IPS DF 6.9 (cell line): ENCODE results near the gene PGM1.

Experiments used
- DNase-seq: peaks from one replicate; pipeline ENCODE4 v3.0.0-alpha.2; 2013; ENCODE audit warnings: low read depth, low spot score
- H3K27ac ChIP-seq: one replicate; pipeline ENCODE4 v1.5.1; 2013; ENCODE audit warnings: low read length, control low read depth
- H3K27me3 ChIP-seq: 2 replicates; pipeline ENCODE4 v1.6.1; 2013; ENCODE audit warnings: mild to moderate bottlenecking, low read length; ENCODE audit not compliant: control insufficient read depth, insufficient read depth
- H3K36me3 ChIP-seq: 2 replicates; pipeline ENCODE4 v1.6.1; 2013; ENCODE audit warnings: low read length; ENCODE audit not compliant: control insufficient read depth, insufficient read depth
- H3K4me1 ChIP-seq: 2 replicates; pipeline ENCODE4 v1.6.1; 2013; ENCODE audit warnings: low read length; ENCODE audit not compliant: control insufficient read depth, insufficient read depth
- H3K4me3 ChIP-seq: 2 replicates; pipeline ENCODE4 v1.5.1; 2013; ENCODE audit warnings: mild to moderate bottlenecking, low read length
- H3K9me3 ChIP-seq: 2 replicates; pipeline ENCODE4 v1.6.1; 2013; ENCODE audit warnings: low read length, inconsistent platforms; ENCODE audit not compliant: control insufficient read depth, insufficient read depth
- WGBS: extraction: QIAGEN DNeasy Blood & Tissue Kit; methylation state at CpG from one replicate; pipeline ENCODE4 v1.1.7; 2013; ENCODE audit warnings: mixed read lengths, missing lambda C conversion rate; ENCODE audit not compliant: insufficient read length, insufficient coverage; 5-methylcytosine and 5-hydroxymethylcytosine counted together

PGM1 gene

DNA sequence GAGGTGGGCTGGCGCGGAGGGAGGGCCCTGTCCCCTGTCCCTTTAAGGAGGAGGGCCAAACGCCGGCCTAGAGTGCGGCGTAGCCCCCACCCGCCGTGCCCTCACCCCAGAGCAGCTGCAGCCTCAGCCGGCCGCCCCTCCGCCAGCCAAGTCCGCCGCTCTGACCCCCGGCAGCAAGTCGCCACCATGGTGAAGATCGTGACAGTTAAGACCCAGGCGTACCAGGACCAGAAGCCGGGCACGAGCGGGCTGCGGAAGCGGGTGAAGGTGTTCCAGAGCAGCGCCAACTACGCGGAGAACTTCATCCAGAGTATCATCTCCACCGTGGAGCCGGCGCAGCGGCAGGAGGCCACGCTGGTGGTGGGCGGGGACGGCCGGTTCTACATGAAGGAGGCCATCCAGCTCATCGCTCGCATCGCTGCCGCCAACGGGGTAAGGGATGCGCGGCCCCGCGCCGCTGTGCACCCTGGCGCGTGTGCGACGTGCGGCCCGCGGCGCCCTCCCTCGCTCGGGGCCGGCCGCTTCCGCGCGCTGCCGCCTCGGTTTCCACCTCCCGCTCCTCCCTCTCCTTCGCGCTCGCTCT is at the start of gene PGM1:
Gene PGM1, plus strand, starts transcription at position 109 of the 583 bp plus-strand sequence. Its CDS starts 78 bp downstream, at position 187.
- Histone ChIP-seq H3K36me3 (no peaks in the 10 kb centered on the region), H3K27me3 (no peaks in the 10 kb centered on the region), H3K9me3 (no peaks in the 10 kb centered on the region), H3K4me1 (no peaks in the 10 kb centered on the region), H3K27ac (no peak within 1 kb of the TSS), H3K4me3 (peak within 1 kb of the TSS; percentile 72)
- DNase-seq: no peak
- WGBS: no CpG with 5 or more reads among the region's 64 CpGs

DNA sequence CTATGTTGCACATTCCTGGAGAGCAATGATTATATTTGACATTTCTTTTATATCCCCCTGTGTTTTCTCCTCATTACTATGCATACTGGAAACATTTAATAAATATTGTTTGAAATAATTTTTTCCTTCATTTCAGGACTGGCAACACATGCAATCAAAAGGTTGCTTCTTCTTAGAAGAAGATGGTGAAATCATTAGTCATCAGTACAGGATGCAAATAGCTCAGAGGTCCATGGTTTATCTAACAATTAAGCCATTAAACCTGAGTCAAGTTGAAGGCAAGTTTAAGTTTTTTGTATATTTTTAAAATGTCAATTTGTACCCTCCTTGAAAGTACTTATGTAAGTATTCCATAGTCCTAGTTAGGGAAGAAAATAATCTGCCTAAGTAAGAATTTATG is 47.4 kb upstream of the PGM1 start:
- Histone ChIP-seq H3K36me3 (no peaks in the 10 kb centered on the region), H3K4me1 (no peaks in the 10 kb centered on the region), H3K4me3 (no peak overlapping the region), H3K9me3 (no peaks in the 10 kb centered on the region), H3K27me3 (no peaks in the 10 kb centered on the region), H3K27ac (no peak overlapping the region)
- DNase-seq: no peak

DNA sequence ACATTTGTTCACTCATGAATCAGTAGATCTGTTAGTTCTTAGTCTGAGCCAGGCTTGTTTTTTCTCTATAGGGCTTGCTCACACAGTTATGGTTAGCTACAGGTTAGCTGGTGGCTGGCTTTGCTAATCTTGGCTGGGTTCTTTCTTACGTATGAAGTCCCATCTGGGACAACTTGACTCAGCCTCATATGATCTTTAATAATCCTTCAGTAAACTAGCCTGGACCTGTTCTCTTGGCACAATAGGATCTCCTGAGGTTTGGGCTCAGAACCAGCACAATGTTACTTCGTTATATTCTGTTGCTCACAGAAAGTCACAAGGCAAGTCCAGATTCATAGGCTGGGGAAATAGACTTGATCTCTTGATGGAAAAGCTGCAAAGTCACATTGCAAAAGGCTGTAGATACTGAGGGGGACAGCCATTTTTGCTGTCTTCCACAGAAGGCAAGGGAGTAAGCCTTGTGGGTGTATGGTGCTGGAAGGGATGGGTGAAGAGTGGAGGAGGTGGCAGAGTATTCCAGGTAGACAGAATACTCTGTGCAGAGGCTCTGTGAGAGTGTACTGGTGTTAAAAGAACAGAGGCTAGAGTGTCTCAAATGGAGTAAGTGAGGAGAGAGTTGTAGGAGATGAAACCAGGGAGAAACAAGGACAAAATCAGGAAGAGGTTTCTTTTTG is 45.5 kb upstream of the PGM1 start:
- H3K4me3 ChIP-seq: no peak overlapping the region
- WGBS: no CpG with 5 or more reads among the region's 2 CpGs
- no peak for DNase-seq
- no peaks in the 10 kb centered on the region for H3K4me1 ChIP-seq
- no peaks in the 10 kb centered on the region for H3K36me3 ChIP-seq
- H3K9me3 ChIP-seq: no peaks in the 10 kb centered on the region
- H3K27me3 ChIP-seq: no peaks in the 10 kb centered on the region
- H3K27ac ChIP-seq: no peak overlapping the region

- no peak for DNase-seq
- no CpG with 5 or more reads among the region's 2 CpGs for WGBS
- Histone ChIP-seq H3K4me1 (no peaks in the 10 kb centered on the region), H3K9me3 (no peaks in the 10 kb centered on the region), H3K36me3 (no peaks in the 10 kb centered on the region), H3K4me3 (no peak overlapping the region), H3K27me3 (no peaks in the 10 kb centered on the region), H3K27ac (no peak overlapping the region)
Observed at GRCh38 chr1:63548303-63548702, 44.9 kb upstream of the PGM1 start.

GRCh38 chr1:63548877-63549276 is 44.3 kb upstream of the PGM1 start:
- no peaks in the 10 kb centered on the region for H3K4me1 ChIP-seq
- DNase-seq: no peak
- no peaks in the 10 kb centered on the region for H3K27me3 ChIP-seq
- H3K27ac ChIP-seq: no peak overlapping the region
- WGBS: no CpG with 5 or more reads among the region's 13 CpGs
- no peak overlapping the region for H3K4me3 ChIP-seq
- H3K9me3 ChIP-seq: no peaks in the 10 kb centered on the region
- no peaks in the 10 kb centered on the region for H3K36me3 ChIP-seq

- Histone ChIP-seq H3K27me3 (no peaks in the 10 kb centered on the region), H3K4me1 (no peaks in the 10 kb centered on the region; the same call in 1 of the 2 replicates), H3K4me3 (no peak overlapping the region), H3K27ac (no peak overlapping the region), H3K36me3 (no peaks in the 10 kb centered on the region), H3K9me3 (no peaks in the 10 kb centered on the region)
- no peak for DNase-seq
Observed at GRCh38 chr1:63555480-63555879, 37.7 kb upstream of the PGM1 start.

GRCh38 chr1:63557365-63557987 is 35.7 kb upstream of the PGM1 start:
- H3K36me3 ChIP-seq: no peaks in the 10 kb centered on the region
- no peak overlapping the region for H3K27ac ChIP-seq
- H3K27me3 ChIP-seq: no peaks in the 10 kb centered on the region
- no peak overlapping the region for H3K4me3 ChIP-seq
- no CpG with 5 or more reads among the region's 6 CpGs for WGBS
- no peaks in the 10 kb centered on the region for H3K9me3 ChIP-seq
- no peak for DNase-seq
- no peaks in the 10 kb centered on the region; the same call in 1 of the 2 replicates for H3K4me1 ChIP-seq

DNA sequence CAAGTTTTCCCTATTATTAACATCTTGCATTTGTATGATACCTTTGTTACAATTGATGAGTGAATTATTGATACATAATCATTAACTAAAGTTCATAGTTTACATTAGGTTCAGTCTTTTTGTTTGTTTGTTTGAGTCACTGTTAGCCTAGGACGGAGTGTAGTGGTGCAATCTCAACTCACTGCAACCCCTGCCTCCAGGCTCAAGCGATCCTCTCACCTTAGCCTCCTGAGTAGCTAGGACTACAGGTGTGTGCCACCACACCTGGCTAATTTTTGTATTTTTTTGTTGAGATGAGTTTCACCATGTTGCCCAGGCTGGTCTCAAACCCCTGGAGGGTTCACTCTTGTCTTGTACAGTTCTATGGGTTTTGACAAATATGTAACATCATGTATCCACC is 33.9 kb upstream of the PGM1 start:
- no peaks in the 10 kb centered on the region; the same call in 1 of the 2 replicates for H3K4me1 ChIP-seq
- no peak overlapping the region for H3K4me3 ChIP-seq
- WGBS: no CpG with 5 or more reads among the region's 2 CpGs
- no peaks in the 10 kb centered on the region for H3K36me3 ChIP-seq
- H3K27me3 ChIP-seq: no peaks in the 10 kb centered on the region
- H3K9me3 ChIP-seq: no peaks in the 10 kb centered on the region
- DNase-seq: no peak
- no peak overlapping the region for H3K27ac ChIP-seq

- H3K9me3 ChIP-seq: no peaks in the 10 kb centered on the region
- H3K27ac ChIP-seq: no peak overlapping the region
- no peaks in the 10 kb centered on the region for H3K4me1 ChIP-seq
- H3K36me3 ChIP-seq: no peaks in the 10 kb centered on the region
- DNase-seq: no peak
- no peaks in the 10 kb centered on the region for H3K27me3 ChIP-seq
- H3K4me3 ChIP-seq: no peak overlapping the region
Observed at GRCh38 chr1:63563745-63564144, 29.5 kb upstream of the PGM1 start.

GRCh38 chr1:63569068-63569467 is 24.1 kb upstream of the PGM1 start:
- Histone ChIP-seq H3K27me3 (no peaks in the 10 kb centered on the region), H3K4me1 (no peaks in the 10 kb centered on the region; the same call in 1 of the 2 replicates), H3K4me3 (no peak overlapping the region), H3K9me3 (no peaks in the 10 kb centered on the region), H3K27ac (no peak overlapping the region), H3K36me3 (no peaks in the 10 kb centered on the region)
- DNase-seq: no peak
- WGBS: no CpG with 5 or more reads among the region's 4 CpGs
